ENCODE measurements around the gene CHCHD6.

CHCHD6 gene

DNA sequence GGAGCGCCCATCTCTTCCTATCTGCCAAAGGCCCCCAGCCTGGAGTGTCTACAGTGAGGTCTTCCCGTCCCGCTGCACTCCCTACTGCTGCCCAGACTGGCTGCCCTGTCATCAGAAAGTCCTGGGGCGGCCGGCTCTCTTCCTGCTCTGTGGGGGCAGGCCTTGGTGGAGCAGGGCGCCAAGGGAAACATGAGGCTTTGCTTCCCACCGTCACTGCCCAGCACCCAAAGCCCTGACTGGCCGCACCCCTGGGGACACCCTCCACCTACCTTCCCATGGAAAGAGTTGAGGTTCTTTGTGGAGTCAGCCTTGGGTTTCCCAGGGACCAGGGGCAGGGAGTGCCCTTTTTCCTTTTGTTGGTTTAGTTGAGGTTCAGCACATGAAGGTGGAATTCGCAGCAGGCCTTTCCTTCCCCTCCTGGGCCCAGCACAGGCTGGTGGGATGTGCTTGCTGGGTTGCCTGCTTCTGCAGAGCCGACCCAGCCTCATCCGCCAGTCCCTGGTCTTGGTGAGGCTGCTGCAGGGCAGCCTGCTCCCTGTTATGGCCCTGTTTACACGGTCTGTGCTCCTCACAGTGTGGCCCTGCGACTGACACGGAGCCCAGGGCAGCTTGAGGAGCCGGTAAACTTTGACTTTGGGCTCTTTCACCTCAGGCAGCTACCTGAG is 227.0 kb downstream of the CHCHD6 start:
- TF ChIP-seq, protein P1, sequence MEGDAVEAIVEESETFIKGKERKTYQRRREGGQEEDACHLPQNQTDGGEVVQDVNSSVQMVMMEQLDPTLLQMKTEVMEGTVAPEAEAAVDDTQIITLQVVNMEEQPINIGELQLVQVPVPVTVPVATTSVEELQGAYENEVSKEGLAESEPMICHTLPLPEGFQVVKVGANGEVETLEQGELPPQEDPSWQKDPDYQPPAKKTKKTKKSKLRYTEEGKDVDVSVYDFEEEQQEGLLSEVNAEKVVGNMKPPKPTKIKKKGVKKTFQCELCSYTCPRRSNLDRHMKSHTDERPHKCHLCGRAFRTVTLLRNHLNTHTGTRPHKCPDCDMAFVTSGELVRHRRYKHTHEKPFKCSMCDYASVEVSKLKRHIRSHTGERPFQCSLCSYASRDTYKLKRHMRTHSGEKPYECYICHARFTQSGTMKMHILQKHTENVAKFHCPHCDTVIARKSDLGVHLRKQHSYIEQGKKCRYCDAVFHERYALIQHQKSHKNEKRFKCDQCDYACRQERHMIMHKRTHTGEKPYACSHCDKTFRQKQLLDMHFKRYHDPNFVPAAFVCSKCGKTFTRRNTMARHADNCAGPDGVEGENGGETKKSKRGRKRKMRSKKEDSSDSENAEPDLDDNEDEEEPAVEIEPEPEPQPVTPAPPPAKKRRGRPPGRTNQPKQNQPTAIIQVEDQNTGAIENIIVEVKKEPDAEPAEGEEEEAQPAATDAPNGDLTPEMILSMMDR (IDR thresholded peaks at IDR 0.05): no peak
- Histone ChIP-seq H3K27ac (no peak overlapping the region), H3K4me3 (no peak overlapping the region)
- no peak for DNase-seq (ENCODE audit: low spot score)

- Histone ChIP-seq H3K27ac (no peak overlapping the region), H3K4me3 (no peak overlapping the region)
- no peak for DNase-seq (ENCODE audit: low spot score)
- TF ChIP-seq, protein P1 (IDR thresholded peaks at IDR 0.05): no peak
These were observed 227.8 kb downstream of the CHCHD6 start for GRCh38 chr3:126931806-126932187.

- no peak for DNase-seq (ENCODE audit: low spot score)
- Histone ChIP-seq H3K27ac (no peak overlapping the region), H3K4me3 (no peak overlapping the region)
- TF ChIP-seq, protein P1 (IDR thresholded peaks at IDR 0.05): no peak
These were observed 228.3 kb downstream of the CHCHD6 start for GRCh38 chr3:126932188-126932931.

DNA sequence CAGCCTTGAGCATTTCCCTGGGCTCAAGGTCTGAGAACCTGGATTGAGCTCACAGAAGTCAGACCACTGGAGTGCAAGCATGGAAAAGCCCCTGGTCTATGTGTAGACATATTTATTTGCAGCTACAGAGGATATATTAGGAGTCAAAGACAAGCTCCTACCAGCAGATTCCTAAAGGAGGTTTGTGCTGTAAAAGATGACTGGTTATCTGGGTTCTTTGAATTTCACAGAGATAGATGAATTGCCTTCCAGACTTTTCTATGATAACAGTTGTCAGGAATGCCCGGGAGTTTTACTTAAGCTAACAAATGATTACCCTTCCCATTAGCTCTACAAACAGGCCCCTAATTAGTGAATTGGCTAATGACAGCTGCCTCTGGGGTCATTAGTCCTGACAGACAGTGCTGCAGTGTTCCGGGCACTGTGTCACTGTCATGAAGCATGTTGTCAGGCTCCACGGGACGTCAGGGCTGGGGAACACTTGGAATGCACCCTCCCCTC is 230.0 kb downstream of the CHCHD6 start:
- no peak overlapping the region for H3K4me3 ChIP-seq
- TF ChIP-seq, protein P1 (IDR thresholded peaks at IDR 0.05): no peak
- no peak overlapping the region for H3K27ac ChIP-seq
- DNase-seq (ENCODE audit: low spot score): no peak

DNA sequence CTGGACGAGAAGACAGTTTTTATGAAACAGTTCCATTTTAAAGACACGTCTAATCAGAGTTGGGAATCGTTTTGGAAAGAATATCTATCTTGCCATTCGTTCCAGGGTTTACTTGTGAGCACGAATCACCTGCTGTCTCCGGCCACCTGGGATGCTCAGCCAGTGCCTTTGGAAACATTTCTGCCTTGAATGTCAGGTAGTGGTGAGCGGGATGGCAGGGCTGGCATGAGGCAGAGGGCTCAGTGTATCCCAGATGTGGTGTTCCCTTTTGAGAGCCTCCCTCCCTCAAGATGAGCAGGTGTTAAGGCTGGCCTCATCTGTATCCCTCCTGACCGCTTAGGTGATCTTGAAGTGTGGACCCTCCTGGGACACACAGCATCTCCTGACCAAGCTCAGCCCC is 231.0 kb downstream of the CHCHD6 start:
- DNase-seq (ENCODE audit: low spot score): no peak
- Histone ChIP-seq H3K4me3 (no peak overlapping the region), H3K27ac (no peak overlapping the region)
- TF ChIP-seq, protein P1 (IDR thresholded peaks at IDR 0.05): no peak

DNA sequence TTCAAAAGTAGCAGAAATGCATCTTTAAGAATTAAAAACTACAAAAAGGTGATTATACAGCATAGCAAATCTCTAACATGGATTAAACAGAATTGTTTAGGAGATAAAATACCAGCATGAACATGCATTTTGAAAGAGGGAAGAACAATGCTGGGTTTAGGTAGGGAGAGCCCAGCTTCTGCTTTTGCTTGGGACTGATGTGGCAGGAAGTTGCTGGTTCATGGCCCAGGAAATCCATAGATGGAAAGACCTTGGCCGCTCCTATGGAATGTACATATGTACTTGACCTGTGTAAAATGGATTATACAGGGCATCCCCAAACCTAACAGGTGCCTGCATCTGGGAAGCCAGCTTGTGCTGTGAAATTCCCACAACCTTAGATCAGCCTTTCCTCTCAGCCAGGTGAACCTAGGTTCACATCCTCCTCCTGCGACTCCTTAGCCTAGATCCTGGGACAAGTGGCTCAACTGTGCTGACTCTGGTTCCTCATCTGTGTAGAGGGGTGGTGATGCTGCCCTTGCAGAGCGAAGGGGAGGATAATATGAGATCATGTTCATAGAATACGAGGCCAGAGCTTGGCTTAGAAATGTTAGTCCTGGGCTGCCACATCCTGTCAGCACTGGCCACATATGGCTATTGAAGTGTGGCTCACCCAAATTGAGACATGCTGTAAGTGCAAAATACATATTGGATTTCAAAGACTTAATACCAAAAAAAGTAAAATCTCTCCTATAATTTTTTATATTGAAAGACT is 231.9 kb downstream of the CHCHD6 start:
- no peak for DNase-seq (ENCODE audit: low spot score)

More for the DNA sequence above, 231.9 kb downstream of the CHCHD6 start:
- H3K27ac ChIP-seq: no peak overlapping the region
- H3K4me3 ChIP-seq: no peak overlapping the region
- TF ChIP-seq, protein P1 (IDR thresholded peaks at IDR 0.05): no peak

All from coronary artery (tissue), 2 donors.